Effector CD8-positive, alpha-beta T cell (primary cell): ENCODE data around the gene DNER.
"Not testable (repeated sequence)": the region's sequence is repeated elsewhere in the genome, so short reads cannot be mapped to it uniquely, and the experiment has no call there.

Experiments used
- DNase-seq: peaks from one replicate; lab custom pipeline; 2025; lab: John Stamatoyannopoulos, UW

The DNER gene

DNA sequence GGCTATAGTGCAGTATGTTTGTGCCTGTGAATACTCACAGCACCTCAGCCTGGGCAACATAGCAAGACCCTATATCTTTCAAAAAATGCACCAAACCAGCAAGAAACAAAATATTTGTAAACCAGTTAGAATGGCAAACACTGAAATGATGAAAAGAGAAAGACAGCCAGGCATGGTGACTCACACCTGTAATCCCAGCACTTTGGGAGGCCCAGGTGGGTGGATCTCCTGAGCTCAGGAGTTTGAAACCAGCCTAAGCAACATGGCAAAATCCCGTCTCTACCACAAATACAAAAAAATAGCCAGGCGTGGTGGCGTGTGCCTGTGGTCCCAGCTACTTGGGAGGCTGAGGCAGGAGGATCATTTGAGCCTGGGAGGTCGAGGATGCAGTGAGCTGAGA is 375.2 kb downstream of the DNER start:
- not testable (repeated sequence) for DNase-seq

DNA sequence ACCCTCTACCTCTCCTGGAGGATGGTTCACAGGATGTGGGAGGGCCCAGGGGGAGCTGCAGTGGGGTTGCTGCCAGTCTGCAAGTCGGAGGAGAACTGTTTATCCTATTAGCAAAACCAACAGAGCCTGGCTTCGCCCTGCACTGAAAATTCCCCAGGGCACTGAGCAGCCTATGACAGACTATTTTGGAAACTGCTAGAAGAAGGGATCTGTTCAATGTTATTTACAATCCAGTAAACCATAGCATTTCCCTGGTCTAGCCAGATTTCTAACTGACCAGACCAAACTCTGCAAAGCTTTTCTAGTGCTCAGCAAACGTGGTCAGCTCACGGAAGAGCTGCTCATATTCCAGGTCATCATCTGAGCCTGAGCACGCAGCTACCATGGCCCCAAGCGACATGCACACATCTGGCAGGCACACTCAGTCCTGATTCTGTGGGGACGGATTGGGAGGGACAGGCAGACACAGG is 378.4 kb downstream of the DNER start:
- no peak for DNase-seq

DNA sequence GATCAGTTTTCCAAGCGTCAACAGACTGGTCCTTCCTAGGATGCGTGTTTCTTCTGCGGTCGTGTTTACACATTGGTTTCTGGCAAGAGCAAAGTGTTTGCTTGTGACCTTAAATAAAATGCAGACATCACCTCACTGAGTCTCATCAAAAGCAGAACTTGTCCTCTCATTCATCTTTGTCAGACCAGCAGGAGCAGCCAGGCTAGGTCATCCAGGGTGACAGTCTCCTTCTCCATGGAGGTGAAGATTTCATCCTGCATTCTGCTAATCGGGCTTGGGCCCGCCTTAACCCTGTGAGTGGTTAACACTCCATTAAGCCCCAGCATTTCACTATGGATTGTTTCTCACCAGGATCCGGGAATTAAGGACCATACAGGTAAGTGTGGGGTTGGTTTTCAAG is 379.0 kb downstream of the DNER start:
- DNase-seq: no peak

DNA sequence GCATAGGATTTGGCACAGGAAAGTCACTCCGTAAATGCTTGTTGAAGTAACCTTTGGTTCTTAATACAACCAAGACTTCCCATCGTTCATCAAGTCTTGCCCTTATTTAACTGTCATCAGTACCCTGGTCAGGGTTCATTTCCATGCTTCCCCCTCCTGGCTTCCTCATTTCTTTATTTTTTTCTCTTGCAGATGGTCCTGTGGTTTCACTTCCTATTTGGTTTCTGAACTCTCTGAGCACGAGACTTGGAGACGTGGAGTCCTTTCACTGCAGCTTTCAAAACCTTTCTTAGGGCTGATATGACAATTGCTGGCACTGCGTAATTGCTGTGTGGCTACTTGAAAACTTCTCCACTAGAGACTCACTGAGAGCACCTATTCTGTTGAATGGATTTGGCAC is 383.4 kb downstream of the DNER start:
- DNase-seq: no peak

DNA sequence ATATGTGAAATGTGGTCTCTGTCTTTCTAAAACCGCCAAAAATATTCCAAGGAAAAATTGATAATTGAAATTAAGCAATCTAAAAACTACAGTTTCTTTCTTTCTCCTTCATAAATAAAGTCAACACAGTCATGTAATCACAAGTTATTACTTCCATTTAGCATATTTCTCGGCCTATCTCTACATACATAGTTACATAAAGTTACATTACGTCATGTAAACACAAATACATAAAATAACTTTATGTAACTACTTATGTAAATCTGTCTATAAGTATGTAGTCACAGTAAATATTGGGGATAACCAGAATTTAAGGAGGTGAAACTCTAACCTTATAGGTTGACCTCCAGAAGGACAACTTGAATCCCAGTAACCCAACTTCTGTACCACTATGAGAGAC is 394.8 kb downstream of the DNER start:
- DNase-seq: no peak

DNA sequence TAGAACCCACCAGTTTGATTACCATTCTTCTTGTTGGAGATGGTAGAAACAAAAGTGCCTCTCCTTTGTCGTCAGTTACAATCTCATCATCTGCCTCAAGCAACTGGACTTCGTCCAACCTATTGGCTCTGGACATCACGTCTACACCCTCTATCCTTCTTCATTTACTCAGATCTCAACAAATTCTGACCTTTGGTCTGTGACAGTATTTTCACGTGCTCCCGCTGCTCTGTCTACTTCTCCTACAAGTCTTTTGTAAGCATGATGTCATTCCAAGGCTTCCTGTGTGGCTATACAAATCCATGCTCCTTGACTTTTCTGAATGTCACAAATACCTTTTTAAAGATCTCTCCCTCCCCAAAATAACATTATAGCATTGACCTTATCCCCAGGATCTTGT is 400.2 kb downstream of the DNER start:
- DNase-seq: no peak

DNA sequence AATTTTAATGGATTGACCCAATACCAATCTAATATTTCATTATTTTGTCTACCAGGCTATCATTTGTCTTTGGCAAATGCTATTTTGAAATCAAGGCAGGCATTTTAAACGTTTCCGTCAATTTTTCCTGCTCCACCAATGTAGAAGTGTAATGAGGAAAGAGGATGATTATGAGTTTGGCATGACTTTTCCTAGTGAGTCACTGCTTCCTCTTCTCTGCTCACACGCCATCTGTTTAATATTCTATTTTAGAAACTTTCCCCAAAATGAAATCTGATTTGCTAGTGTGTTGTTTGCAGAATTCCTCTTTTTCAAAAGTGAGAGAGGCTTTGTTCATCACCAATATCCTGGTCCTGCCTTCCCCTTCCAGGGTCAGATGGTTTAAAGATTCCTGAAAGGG is 400.8 kb downstream of the DNER start:
- no peak for DNase-seq
